ENCODE results near the gene SCAMP1.
A peak's percentile ranks its signal among the peaks of the same experiment; 100 is the strongest.
"Not testable (repeated sequence)": the region's sequence is repeated elsewhere in the genome, so short reads cannot be mapped to it uniquely, and the experiment has no call there.

Gene SCAMP1, protein sequence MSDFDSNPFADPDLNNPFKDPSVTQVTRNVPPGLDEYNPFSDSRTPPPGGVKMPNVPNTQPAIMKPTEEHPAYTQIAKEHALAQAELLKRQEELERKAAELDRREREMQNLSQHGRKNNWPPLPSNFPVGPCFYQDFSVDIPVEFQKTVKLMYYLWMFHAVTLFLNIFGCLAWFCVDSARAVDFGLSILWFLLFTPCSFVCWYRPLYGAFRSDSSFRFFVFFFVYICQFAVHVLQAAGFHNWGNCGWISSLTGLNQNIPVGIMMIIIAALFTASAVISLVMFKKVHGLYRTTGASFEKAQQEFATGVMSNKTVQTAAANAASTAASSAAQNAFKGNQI

GRCh38 chr5:78359831-78360673 lies at the start of gene SCAMP1:
Gene SCAMP1 (plus strand): TSS chr5:78360617. CDS start chr5:78360672, 55 bp downstream.
- peak in 55 of 56 donors; percentile 41 to 95 (median 85) for DNase-seq

DNA sequence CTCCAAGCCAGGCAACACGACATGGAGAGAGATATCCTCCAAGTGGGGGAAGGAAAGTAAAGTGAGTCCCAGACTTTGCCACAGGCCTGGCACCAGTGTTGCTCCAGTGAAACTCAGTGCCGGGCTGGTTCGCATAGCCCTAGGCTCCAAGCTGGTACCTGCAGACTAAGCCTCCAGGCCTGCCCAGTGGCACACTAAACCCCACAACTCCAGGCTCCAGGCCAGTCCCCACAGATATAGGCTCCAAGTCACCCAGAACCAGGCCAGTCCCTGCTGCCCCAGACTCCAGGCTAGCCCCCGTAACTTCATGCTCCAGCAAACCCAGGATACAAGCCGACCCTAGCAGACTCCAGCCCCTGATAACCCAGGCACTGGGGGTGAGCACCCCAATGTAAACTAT lies 42.9 kb upstream of the SCAMP1 start:
- DNase-seq: no peak

- DNase-seq: no peak
These were observed 42.1 kb upstream of the SCAMP1 start for GRCh38 chr5:78318337-78318736.

GRCh38 chr5:78320401-78320800 lies 40.0 kb upstream of the SCAMP1 start:
- DNase-seq: peak in 6 of 56 donors; percentile 1 to 41 (median 3)

DNA sequence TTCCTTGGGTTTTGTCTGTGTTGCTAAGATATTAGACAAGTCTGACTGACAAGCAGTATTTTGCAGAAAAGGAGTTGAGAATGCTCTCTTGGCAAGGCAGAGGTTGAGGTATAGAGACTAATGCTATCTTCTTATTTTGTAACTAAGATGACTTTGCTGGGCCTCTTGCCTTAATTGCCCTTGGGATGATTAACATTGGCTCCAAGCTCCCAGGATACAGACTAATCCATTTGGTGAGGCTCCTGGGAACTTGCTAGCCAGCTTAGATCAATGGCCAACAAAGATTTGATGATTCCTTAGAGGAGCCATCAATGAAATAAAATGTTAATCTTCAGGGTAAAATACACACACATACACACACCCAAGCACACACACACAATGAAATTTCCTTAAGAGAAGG lies 37.2 kb upstream of the SCAMP1 start:
- no peak for DNase-seq

GRCh38 chr5:78326930-78327329 lies 33.5 kb upstream of the SCAMP1 start:
- DNase-seq: no peak

GRCh38 chr5:78327761-78328510 lies 32.5 kb upstream of the SCAMP1 start:
- no peak for DNase-seq

- no peak for DNase-seq
These were observed 31.7 kb upstream of the SCAMP1 start for GRCh38 chr5:78328585-78329173.

DNA sequence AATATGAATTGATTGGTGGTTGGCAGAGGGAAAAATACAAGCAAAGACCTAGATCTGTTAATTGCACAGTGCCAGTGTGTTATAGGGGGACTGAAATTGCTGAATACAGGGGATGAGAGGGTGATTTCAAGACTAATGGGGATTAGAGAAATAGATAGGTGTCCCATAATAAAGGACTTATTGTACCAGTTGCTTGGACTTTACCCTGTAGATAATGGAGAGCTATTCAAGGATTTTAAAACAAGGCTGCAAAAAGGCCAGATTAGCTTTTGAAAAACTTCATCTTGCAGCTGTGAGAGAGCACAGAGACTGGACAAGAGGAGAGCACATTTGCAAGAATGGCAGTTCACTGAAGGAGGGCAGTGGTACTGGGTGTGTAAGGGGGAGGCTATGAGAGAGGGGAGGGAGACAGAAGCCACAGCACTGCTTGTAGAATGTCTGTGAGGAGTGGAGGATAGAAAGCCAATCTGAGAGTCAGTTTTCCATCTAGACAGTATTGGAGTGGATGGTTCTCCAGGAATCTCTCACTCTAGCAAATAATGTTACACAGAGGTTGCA lies 28.8 kb upstream of the SCAMP1 start:
- no peak for DNase-seq

GRCh38 chr5:78334811-78335210 lies 25.6 kb upstream of the SCAMP1 start:
- no peak for DNase-seq

DNA sequence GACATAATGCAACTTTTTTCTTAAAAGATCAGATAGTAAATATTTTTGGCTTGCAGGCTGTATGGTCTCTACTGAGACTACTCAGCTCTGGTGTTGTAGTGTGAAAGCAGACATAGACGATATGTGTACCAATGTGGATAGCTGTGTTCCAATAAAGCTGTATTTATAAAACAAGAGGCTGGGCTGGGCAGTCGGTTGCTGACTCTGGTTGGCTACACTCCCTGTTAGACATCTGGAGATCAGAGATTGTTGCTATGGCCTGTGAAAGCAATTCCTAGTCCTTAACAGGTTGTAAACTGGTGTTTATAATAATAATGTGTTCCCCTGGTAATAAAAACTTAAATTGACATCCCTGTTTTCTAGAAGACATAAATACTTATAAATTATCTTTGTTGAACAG lies 24.4 kb upstream of the SCAMP1 start:
- no peak for DNase-seq

DNA sequence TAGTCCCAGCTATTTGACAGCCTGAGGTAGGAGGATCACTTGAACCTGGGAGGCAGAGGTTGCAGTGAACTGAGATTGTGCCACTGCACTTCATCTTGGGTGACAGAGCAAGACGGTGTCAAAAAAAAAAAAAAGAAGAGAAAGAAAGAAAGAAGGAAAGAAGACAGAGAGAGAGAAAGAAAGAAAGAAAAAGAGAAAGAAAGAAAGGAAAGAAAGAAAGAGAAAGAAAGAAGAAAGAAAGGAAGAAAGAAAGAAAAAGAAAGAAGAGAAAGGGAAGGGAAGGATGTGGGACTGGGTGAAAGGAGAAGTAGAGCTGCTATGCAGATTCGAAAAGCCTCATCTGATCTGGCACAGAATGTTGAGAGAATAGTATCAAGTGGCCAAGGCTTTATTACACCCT lies 23.7 kb upstream of the SCAMP1 start:
- DNase-seq: no peak

- DNase-seq: no peak
These were observed 20.6 kb upstream of the SCAMP1 start for GRCh38 chr5:78339617-78340436.

DNA sequence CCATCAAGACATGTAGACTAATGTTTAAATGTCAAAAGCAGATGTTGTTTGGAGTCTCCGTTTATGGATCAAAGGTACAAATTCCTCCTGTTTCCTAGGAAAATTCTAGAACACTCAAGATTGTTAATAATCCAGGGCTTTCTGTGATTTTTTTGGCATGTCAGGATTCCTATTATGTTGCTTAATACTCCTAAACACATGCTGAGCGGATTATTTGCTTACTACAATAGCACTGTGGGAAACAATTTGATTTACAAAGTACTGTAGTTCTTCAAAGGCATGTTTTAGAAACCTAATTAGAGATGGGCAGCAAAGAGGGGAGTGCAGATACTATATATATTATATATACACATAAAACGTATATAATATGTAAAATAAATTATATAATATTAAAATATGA lies 19.0 kb upstream of the SCAMP1 start:
- no peak for DNase-seq

GRCh38 chr5:78345485-78345884 lies 14.9 kb upstream of the SCAMP1 start:
- no peak for DNase-seq

GRCh38 chr5:78353520-78353919 lies 6.9 kb upstream of the SCAMP1 start:
- no peak for DNase-seq

DNA sequence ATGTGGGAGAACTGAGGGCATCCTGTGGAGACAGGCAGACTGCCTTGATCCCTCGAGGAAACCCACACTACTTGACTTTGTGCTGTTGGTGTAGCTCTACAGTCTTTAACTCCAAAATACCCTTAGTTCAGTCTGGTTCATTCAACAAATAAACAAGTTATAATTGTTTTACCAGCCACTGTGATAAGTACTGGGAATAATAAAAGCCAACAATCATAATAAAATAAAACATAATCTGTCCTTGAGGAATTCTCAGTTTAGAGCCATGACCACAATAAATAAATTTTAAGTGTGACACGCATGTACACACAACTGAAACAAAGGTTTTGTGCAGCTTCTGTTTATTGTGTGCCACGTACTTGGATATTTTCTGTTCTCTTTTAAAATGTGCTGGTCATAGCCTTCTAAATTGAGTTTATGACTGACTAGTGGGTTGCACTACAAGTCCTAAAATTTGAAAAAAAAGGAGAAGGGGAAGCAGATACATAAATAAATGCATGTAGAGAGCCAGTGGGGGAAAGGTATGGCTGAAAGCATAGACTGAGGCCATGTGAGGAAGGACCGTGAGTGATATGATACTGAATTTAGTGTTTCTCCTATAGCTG lies 6.2 kb upstream of the SCAMP1 start:
- no peak for DNase-seq

DNA sequence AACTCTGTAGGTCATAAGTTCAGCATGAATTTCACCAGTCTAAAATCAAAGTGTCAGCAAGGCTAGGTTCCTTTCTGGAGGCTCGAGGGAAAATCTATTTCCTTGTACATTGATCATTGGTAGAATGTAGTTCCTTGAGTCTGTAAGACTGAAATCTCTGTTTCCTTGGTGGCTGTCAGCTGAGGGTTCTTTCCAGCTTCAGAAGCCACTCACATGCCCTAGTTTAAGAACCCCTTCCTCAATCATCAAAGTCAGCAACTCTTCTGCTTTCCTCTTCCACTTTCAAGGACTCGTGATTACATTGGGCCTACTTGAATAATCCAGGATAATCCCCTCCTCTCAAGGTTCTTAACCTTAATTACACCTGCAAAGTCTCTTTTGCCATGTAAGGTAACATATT lies 4.9 kb upstream of the SCAMP1 start:
- no peak for DNase-seq

- not testable (repeated sequence) for DNase-seq
These were observed 974 bp upstream of the SCAMP1 start for GRCh38 chr5:78359455-78359830.

DNA sequence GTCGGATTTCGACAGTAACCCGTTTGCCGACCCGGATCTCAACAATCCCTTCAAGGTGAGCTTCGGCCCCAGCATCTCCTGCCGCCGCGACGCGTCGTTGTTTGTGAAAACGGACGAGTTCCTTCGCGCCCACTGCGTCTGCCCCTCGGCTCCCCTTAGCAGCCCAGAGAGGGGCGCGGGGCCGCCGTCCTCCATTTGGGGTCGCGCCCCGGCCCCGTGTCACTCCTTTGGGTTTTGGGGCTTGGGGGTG lies 182 bp downstream of the SCAMP1 start:
- peak in 1 of 56 donors; percentile 56 for DNase-seq
